Embryonic facial prominence (tissue), 1 donor: ENCODE data around the gene PCDH8.

Experiments
- DNase-seq: peaks from one replicate; pipeline ENCODE4 v3.0.0-alpha.2; 2016; ENCODE audit errors: extremely low spot score

Gene PCDH8

GRCh38 chr13:52812941-52813340 is 35.5 kb downstream of the PCDH8 start:
- DNase-seq = no peak

- DNase-seq = no peak
These were observed 36.6 kb downstream of the PCDH8 start for GRCh38 chr13:52811841-52812240.

- DNase-seq = no peak
These were observed 37.9 kb downstream of the PCDH8 start for GRCh38 chr13:52810526-52810925.

- no peak for DNase-seq
These were observed 38.4 kb downstream of the PCDH8 start for GRCh38 chr13:52810011-52810410.

GRCh38 chr13:52809310-52809769 is 39.1 kb downstream of the PCDH8 start:
- no peak for DNase-seq

- DNase-seq = no peak
These were observed 39.6 kb downstream of the PCDH8 start for GRCh38 chr13:52808842-52809219.

GRCh38 chr13:52806029-52806428 is 42.4 kb downstream of the PCDH8 start:
- no peak for DNase-seq

- DNase-seq = no peak
These were observed 44.2 kb downstream of the PCDH8 start for GRCh38 chr13:52804202-52804641.

GRCh38 chr13:52800856-52801255 is 47.6 kb downstream of the PCDH8 start:
- no peak for DNase-seq

GRCh38 chr13:52798770-52799430 is 49.5 kb downstream of the PCDH8 start:
- no peak for DNase-seq

- DNase-seq = no peak
These were observed 51.3 kb downstream of the PCDH8 start for GRCh38 chr13:52797176-52797575.

- DNase-seq = no peak
These were observed 53.9 kb downstream of the PCDH8 start for GRCh38 chr13:52794589-52794988.

GRCh38 chr13:52793515-52794061 is 54.9 kb downstream of the PCDH8 start:
- no peak for DNase-seq
